GM21737 (cell line): ENCODE results near the gene SNRNP35.
A peak's percentile ranks its signal among the peaks of the same experiment; 100 is the strongest.
"Not testable (repeated sequence)": the region's sequence is repeated elsewhere in the genome, so short reads cannot be mapped to it uniquely, and the experiment has no call there.

Experiments used
- ATAC-seq: cut with Tn5 transposase; IDR thresholded peaks from one replicate; pipeline ENCODE4 v1.9.1; 2021; ENCODE audit warnings: mild to moderate bottlenecking, moderate library complexity; ENCODE audit not compliant: unreplicated experiment

The SNRNP35 gene

GRCh38 chr12:123457980-123458779, at the start of gene SNRNP35:
SNRNP35 (plus strand) TSS chr12:123458139; CDS start chr12:123465541, 7,402 bp downstream.
- ATAC-seq: peak; percentile 49

- not testable (repeated sequence) for ATAC-seq
These were observed 49.3 kb upstream of the SNRNP35 start for GRCh38 chr12:123408619-123409018.

- ATAC-seq: not testable (repeated sequence)
These were observed 48.5 kb upstream of the SNRNP35 start for GRCh38 chr12:123409284-123410040.

- ATAC-seq: no peak
These were observed 47.9 kb upstream of the SNRNP35 start for GRCh38 chr12:123410041-123410412.

- no peak for ATAC-seq
These were observed 36.6 kb upstream of the SNRNP35 start for GRCh38 chr12:123421314-123421713.

- peak; percentile 89 for ATAC-seq
These were observed 30.7 kb upstream of the SNRNP35 start for GRCh38 chr12:123427036-123427769.

- ATAC-seq: no peak
These were observed 29.3 kb upstream of the SNRNP35 start for GRCh38 chr12:123428591-123428990.

- ATAC-seq: not testable (repeated sequence)
These were observed 28.8 kb upstream of the SNRNP35 start for GRCh38 chr12:123429101-123429500.

- not testable (repeated sequence) for ATAC-seq
These were observed 25.8 kb upstream of the SNRNP35 start for GRCh38 chr12:123431951-123432817.

GRCh38 chr12:123433615-123434014, 24.3 kb upstream of the SNRNP35 start:
- ATAC-seq: no peak

- no peak for ATAC-seq
These were observed 22.3 kb upstream of the SNRNP35 start for GRCh38 chr12:123435636-123436016.

- peak; percentile 74 for ATAC-seq
These were observed 21.6 kb upstream of the SNRNP35 start, which contains the start of gene RILPL2 for GRCh38 chr12:123436017-123436964. RILPL2 (minus strand) TSS chr12:123436684; CDS start chr12:123436420, 264 bp downstream.

GRCh38 chr12:123441523-123442164, 16.3 kb upstream of the SNRNP35 start:
- ATAC-seq: peak; percentile 43

- ATAC-seq: no peak
These were observed 15.2 kb upstream of the SNRNP35 start for GRCh38 chr12:123442774-123443173.

GRCh38 chr12:123444092-123445026, 13.6 kb upstream of the SNRNP35 start:
- ATAC-seq: no peak

- ATAC-seq: no peak
These were observed 12.3 kb upstream of the SNRNP35 start for GRCh38 chr12:123445388-123446332.
